ENCODE data around the gene ATP2B3. TPM values are rescaled to one million over a fixed set of nuclear protein-coding genes. Genes with fewer than 3 reads are reported as not detected.

The ATP2B3 gene
- total RNA-seq, 4 donors from 2014 or later = not detected

GRCh38 chrX:153549231-153549630, 31.8 kb downstream of the ATP2B3 start:
- TF ChIP-seq, protein P1, sequence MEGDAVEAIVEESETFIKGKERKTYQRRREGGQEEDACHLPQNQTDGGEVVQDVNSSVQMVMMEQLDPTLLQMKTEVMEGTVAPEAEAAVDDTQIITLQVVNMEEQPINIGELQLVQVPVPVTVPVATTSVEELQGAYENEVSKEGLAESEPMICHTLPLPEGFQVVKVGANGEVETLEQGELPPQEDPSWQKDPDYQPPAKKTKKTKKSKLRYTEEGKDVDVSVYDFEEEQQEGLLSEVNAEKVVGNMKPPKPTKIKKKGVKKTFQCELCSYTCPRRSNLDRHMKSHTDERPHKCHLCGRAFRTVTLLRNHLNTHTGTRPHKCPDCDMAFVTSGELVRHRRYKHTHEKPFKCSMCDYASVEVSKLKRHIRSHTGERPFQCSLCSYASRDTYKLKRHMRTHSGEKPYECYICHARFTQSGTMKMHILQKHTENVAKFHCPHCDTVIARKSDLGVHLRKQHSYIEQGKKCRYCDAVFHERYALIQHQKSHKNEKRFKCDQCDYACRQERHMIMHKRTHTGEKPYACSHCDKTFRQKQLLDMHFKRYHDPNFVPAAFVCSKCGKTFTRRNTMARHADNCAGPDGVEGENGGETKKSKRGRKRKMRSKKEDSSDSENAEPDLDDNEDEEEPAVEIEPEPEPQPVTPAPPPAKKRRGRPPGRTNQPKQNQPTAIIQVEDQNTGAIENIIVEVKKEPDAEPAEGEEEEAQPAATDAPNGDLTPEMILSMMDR (IDR thresholded peaks at IDR 0.05; ENCODE audit: low read depth) = no peak

DNA sequence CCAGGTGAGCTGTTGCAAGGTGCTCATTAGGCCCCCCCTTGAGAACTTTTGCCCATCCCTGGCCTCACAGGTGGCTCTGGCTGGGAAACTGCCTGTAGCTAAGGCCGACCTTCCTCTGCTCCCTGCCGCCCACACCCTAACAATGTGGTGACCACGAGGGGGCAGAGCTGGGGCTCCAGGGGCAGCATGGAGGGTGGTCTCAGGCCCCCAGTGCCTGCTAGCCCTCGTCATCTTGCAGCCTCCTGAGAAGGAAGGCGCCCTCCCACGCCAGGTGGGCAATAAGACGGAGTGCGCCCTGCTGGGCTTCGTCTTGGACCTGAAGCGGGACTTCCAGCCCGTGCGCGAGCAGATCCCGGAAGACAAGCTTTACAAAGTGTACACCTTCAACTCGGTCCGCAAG, 32.4 kb downstream of the ATP2B3 start:
- TF ChIP-seq, protein P1 (IDR thresholded peaks at IDR 0.05; ENCODE audit: low read depth) = no peak

DNA sequence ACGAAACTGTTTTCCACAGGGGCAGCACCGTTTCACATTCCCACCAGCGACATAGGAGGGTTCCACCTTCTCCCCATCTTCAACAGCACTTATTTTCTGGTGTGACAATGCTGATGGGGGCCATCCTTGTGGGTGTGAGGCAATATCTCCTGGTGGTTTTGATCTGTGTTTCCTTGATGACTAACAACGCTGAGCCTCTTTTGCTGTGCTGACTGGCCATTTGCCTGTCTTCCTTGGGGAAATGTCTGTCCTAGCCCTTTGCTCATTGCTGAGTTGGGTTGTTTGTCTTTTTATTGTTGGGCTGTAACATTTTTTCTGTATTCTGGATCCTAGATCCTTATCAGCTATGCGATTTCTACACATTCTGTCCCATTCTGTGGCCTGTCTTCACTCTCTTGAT, 33.7 kb downstream of the ATP2B3 start:
- TF ChIP-seq, protein P1 (IDR thresholded peaks at IDR 0.05; ENCODE audit: low read depth) = no peak

GRCh38 chrX:153554519-153555167, 37.2 kb downstream of the ATP2B3 start:
- TF ChIP-seq, protein P1 (IDR thresholded peaks at IDR 0.05; ENCODE audit: low read depth) = no peak

DNA sequence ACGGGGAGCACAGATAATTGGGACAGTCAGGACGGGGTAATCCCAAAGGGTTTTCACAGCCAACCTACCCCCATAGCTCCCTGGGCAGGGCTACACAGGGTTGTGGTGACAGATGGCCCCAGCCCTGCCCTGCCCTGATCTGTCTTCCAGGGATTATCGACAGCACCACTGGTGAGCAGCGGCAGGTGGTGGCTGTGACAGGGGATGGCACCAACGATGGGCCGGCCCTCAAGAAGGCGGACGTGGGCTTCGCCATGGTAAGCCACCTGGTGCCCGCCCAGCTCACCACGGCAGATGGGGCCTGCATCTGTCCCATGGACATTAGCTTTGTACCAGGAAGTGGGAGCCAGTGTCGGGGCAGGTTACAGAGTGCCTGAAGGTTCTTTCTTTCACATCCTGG, 39.3 kb downstream of the ATP2B3 start:
- TF ChIP-seq, protein P1 (IDR thresholded peaks at IDR 0.05; ENCODE audit: low read depth) = no peak

- TF ChIP-seq, protein P1 (IDR thresholded peaks at IDR 0.05; ENCODE audit: low read depth) = no peak
Measured at GRCh38 chrX:153557618-153558355, 40.3 kb downstream of the ATP2B3 start.

DNA sequence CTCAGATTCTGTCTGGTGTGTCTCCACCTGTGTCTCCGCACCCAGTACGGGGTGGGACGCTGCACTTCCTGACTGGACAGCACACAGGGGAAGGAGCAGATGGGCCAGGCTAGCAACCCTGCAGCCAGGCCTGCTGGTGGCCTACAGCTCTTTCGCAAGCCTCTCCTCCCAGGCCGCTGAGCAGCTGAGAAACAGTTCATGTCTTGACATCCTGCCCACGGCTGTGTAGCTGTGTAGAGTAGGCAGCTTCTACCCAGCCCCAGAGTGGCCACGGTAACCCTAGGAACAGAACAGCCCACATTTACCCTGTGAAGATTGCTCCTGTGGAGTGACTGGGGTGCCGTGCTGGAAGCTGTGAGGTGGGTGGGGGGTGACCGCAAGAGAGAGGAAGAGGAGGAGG, 42.6 kb downstream of the ATP2B3 start:
- TF ChIP-seq, protein P1 (IDR thresholded peaks at IDR 0.05; ENCODE audit: low read depth) = no peak
